Activated T-cell treated with anti-CD3 and anti-CD28 coated beads, Interleukin-2, amount 50 U/mL, for 72 hours (primary cell): ENCODE results near the gene DPPA3. TPM values are rescaled to one million over a fixed set of nuclear protein-coding genes. Genes with fewer than 3 reads are reported as not detected.
"Not testable (repeated sequence)": the region's sequence is repeated elsewhere in the genome, so short reads cannot be mapped to it uniquely, and the experiment has no call there.

Experiments
- ATAC-seq, 2 donors: fragments of 150-1000 bp; cut with Tn5 transposase; replicated peaks in 1 of 2; 2 replicates each; pipeline ENCODE4 v1.10.0; 2021; ENCODE audit warnings: moderate library complexity in 2 of 2, mild to moderate bottlenecking in 1 of 2
- DNase-seq, 2 donors: peaks; one replicate each; pipeline ENCODE4 v3.0.0; 2021 to 2022; ENCODE audit warnings: mixed read lengths in 1 of 2
- H3K27ac Mint-ChIP-seq: one replicate; pipeline ENCODE4 v1.8.0; 2022; ENCODE audit warnings: mild to moderate bottlenecking, moderate library complexity, mixed read lengths
- H3K27me3 Mint-ChIP-seq: one replicate; pipeline ENCODE4 v1.8.0; 2022; ENCODE audit warnings: low read depth, mixed read lengths
- H3K36me3 Mint-ChIP-seq, 2 donors: one replicate each; pipeline ENCODE4 v1.8.0; 2022; ENCODE audit warnings: mixed read lengths in 2 of 2, mild to moderate bottlenecking in 1 of 2; ENCODE audit not compliant: insufficient read depth in 2 of 2
- H3K4me1 Mint-ChIP-seq: one replicate; pipeline ENCODE4 v1.8.0; 2022; ENCODE audit warnings: low read depth, mixed read lengths
- H3K4me3 Mint-ChIP-seq, 2 donors: one replicate each; pipeline ENCODE4 v1.8.0; 2022; ENCODE audit warnings: mild to moderate bottlenecking in 2 of 2, mixed read lengths in 2 of 2, moderate library complexity in 2 of 2
- H3K9me3 Mint-ChIP-seq, 2 donors: one replicate each; pipeline ENCODE4 v1.8.0; 2022; ENCODE audit warnings: mixed read lengths in 2 of 2
- total RNA-seq, 2 donors: library from RNA; stranded (reverse); gene quantifications; one replicate each; pipeline ENCODE4 v1.2.3, GENCODE V29; 2022

The DPPA3 gene
- not detected for total RNA-seq

DNA sequence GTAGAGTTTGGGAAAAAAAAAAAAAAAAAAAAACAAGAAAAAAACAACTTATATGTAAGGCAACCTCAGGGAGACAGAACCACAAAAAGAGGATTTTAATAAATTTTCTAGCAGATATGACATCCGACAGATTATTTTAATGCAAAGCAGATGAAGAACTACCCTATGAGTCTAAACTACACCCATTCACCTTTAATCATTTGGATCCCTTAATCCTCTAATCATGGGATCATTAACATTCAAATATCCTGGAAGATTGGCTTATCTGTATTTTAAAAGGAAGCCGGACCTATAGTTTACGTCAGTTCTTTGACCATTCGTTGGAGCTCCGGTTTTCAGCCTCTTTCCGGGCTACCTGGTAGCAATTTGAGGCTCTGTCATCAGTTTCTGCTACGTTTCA lies at the start of gene DPPA3:
Gene DPPA3 (plus strand): TSS at position 301 of the 400 bp plus-strand sequence. CDS start 138 bp downstream, outside the sequence.
- Mint-ChIP-seq H3K36me3 (no peaks in the 10 kb centered on the region), H3K27me3 (no peaks in the 10 kb centered on the region), H3K9me3 (no peaks in the 10 kb centered on the region), H3K27ac (no peak within 1 kb of the TSS), H3K4me1 (no peaks in the 10 kb centered on the region), H3K4me3 (no peak within 1 kb of the TSS)
- ATAC-seq (no peak), DNase-seq (no peak)

DNA sequence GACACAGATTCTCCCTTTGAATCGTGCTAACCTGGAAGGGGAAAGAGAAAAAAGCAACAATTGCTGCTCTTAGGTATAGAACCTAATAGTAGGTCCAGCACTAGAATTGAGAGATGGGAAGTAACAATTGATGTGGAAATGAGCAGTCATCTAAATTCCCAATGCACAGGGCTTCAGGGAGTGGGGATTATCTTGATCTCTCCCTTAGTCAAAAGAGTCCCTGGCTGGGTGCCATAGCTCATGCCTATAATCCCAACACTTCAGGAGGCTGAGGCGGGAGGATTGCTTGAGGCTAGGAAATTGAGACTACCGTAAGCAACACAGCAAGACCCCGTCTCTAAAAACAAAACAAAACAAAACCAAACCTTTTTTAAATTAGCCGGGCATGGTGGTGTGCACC lies 49.5 kb upstream of the DPPA3 start:
- H3K4me1 Mint-ChIP-seq, result no peaks in the 10 kb centered on the region
- DNase-seq (no peak), ATAC-seq (no peak)
- H3K27me3 Mint-ChIP-seq, result no peaks in the 10 kb centered on the region
- no peaks in the 10 kb centered on the region for H3K9me3 Mint-ChIP-seq
- H3K36me3 Mint-ChIP-seq, result no peaks in the 10 kb centered on the region
- H3K27ac Mint-ChIP-seq, result no peak overlapping the region
- H3K4me3 Mint-ChIP-seq, result no peak overlapping the region

DNA sequence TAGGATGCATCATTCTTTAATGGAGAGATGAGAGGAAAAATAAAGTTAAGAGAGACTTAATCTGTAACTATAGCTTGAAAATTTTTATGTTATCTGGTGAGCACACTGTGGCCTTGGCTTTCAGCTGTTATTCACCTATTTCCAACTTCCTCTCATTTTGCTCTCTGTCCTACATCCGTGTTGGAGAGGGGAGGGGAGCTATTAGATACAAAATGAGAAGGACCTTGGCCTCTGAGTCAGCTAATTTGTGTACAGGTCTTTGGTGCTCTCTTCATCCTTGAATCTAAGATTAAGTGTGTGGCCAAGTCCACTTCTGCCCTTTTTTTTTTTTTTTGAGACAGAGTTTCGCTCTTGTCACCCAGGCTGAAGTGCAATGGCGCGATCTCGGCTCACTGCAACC lies 44.6 kb upstream of the DPPA3 start:
- ATAC-seq (no peak), DNase-seq (no peak)
- no peaks in the 10 kb centered on the region for H3K27me3 Mint-ChIP-seq
- no peaks in the 10 kb centered on the region for H3K36me3 Mint-ChIP-seq
- H3K4me3 Mint-ChIP-seq, result no peak overlapping the region
- no peaks in the 10 kb centered on the region for H3K4me1 Mint-ChIP-seq
- no peaks in the 10 kb centered on the region for H3K9me3 Mint-ChIP-seq
- no peak overlapping the region for H3K27ac Mint-ChIP-seq

DNA sequence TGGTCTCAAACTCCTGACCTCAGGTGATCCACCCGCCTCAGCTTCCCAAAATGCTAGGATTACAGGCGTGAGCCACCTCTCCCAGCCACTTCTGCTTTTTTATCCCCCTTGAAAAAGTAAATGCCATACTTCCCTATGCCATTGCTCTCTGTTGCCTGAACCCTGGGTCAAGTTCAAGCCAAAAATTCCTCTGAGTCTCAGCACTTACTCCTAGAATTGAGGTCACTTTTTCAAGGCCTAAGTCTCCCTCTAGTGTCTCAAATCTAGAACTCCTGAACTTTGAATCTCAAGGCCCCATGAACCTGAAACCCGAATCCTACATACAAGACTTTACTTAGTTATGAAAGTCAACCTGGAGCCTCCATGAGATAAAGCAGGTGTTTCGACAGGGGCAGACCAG lies 44.1 kb upstream of the DPPA3 start:
- no peaks in the 10 kb centered on the region for H3K36me3 Mint-ChIP-seq
- no peak for ATAC-seq
- H3K9me3 Mint-ChIP-seq, result no peaks in the 10 kb centered on the region

DNA sequence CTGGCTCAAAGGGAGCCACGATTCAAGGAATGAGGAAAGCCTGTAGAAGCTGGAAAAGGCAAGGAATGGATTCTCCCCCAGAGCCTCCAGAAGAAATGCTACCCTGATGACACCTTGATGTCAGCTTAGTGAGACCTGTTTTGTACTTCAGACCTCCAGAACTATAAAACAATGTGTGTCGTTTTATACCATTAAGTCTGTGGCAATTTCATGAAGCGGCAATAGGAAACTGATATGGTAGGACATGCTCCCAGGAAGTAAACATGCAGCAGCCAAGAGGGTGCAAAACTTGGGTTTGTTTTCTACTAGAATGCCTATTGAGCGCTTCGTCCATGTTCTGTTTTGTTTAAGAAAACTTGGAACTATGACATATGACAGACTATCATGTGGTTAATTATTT lies 43.1 kb upstream of the DPPA3 start:
- Mint-ChIP-seq H3K4me3 (no peak overlapping the region), H3K4me1 (no peaks in the 10 kb centered on the region), H3K9me3 (no peaks in the 10 kb centered on the region), H3K27ac (no peak overlapping the region), H3K36me3 (no peaks in the 10 kb centered on the region), H3K27me3 (no peaks in the 10 kb centered on the region)
- no peak for ATAC-seq
- no peak for DNase-seq

More for the DNA sequence above, 44.1 kb upstream of the DPPA3 start:
- DNase-seq, result no peak
- Mint-ChIP-seq H3K4me1 (no peaks in the 10 kb centered on the region), H3K27me3 (no peaks in the 10 kb centered on the region), H3K4me3 (no peak overlapping the region), H3K27ac (no peak overlapping the region)

DNA sequence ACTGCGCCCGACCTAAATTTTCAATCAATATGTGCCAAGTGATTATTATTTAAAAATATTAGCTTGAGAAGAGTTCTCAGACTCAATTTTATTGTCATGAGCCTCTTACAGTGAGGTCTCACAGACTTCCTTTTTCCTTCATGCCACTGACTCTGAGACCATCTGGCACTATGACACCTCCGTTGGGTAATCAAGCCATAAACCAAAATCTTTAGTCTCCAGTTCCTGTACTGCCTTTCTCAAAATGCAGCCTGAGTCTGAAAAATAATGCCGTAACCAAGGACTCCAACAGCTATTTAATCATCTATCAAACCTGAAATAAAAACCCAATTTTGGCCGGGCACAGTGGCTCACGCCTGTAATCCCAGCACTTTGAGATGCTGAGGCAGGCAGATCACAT lies 35.8 kb upstream of the DPPA3 start:
- H3K27ac Mint-ChIP-seq, H3K27me3 Mint-ChIP-seq, ATAC-seq, H3K36me3 Mint-ChIP-seq, DNase-seq, H3K4me3 Mint-ChIP-seq, H3K9me3 Mint-ChIP-seq: not testable (repeated sequence)
- H3K4me1 Mint-ChIP-seq, result peaks cover 11% of the 10 kb centered on the region

DNA sequence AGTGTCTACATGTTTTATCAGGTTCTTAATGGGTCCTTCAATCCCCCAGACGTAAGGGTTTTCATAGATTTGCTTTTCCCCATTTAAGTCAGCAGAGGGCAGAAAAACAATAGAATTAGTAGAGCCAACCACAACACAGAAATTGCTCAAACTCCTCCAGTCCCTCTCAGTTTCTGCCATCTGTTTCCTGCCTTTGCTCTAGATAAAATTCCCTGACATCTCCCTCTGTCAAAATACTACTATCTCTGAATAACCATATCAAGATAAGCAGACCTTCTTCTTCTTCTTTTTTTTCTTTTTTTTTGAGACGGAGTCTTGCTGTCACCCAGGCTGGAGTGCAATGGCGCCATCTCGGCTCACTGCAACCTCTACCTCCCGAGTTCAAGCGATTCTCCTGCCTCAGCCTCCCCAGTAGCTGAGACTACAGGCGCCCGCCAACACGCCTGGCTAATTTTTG lies 33.8 kb upstream of the DPPA3 start:
- H3K9me3 Mint-ChIP-seq, H3K27me3 Mint-ChIP-seq, H3K27ac Mint-ChIP-seq, H3K36me3 Mint-ChIP-seq, DNase-seq: not testable (repeated sequence)
- peak; percentile 72 to 76 for ATAC-seq
- Mint-ChIP-seq H3K4me3 (peak overlapping the region; percentile 48 to 78), H3K4me1 (peaks cover 11% of the 10 kb centered on the region)

DNA sequence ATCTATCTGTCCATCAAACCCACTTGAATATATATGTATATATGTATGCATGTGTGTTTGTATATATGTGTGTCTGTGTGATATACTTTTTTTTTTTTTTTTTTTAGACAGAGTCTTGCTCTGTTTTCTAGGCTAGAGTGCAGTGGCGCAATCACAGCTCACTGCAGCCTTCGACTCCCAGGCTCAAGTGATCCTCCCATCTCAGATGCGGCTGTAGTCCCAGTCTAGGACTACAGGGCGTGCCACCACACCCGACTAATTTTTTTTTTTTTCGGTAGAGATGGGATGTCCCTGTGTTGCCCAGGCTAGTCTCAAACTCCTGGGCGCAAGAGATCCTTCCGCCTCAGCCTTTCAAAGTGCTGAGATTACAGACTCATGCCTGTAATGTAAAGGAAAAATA lies 32.5 kb upstream of the DPPA3 start:
- H3K27ac Mint-ChIP-seq, result no peak overlapping the region
- DNase-seq, result no peak
- ATAC-seq, result no peak
- H3K4me3 Mint-ChIP-seq, result no peak overlapping the region
- no peaks in the 10 kb centered on the region for H3K9me3 Mint-ChIP-seq
- peaks cover 11% of the 10 kb centered on the region for H3K4me1 Mint-ChIP-seq
- no peaks in the 10 kb centered on the region for H3K27me3 Mint-ChIP-seq
- H3K36me3 Mint-ChIP-seq, result no peaks in the 10 kb centered on the region

DNA sequence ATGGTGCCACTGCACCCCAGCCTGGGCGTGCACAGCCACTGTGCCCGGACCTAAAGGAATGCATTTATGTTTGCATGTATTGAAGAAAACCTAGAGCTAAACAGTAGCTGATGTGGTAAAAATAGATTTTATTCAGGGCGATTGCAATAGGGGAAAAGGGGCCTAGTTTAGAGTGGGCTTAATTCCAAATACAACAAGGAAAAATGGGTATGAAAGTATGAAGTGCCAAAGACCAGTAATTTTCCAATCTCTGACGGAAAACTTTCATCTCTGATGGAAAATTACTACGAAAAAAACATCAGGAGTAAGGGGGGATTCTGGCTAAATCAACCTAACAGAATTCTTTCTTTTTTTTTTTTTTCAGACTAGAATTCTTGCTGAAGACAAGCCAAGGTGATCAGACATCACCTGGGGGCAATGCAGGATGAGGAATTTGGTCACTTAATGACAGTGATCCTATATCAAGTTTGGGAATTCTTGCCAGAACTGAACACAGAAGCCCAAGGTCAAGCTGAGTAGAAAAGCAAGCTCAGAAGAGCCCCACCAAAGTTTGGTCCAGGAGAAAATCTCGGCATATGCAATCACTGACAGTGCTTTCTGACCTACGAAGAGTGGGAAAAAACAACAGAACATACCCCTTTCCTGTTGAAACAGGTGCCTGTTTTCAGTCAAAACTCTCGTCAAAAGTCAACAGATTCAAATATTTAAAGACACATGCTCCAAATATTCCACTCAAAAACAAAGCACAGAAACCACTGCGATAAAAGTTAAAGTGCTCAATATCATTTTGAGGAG lies 31.8 kb upstream of the DPPA3 start:
- Mint-ChIP-seq H3K36me3 (no peaks in the 10 kb centered on the region), H3K9me3 (no peaks in the 10 kb centered on the region), H3K4me1 (peaks cover 11% of the 10 kb centered on the region), H3K4me3 (no peak overlapping the region), H3K27me3 (no peaks in the 10 kb centered on the region), H3K27ac (no peak overlapping the region)
- no peak for ATAC-seq
- no peak for DNase-seq

DNA sequence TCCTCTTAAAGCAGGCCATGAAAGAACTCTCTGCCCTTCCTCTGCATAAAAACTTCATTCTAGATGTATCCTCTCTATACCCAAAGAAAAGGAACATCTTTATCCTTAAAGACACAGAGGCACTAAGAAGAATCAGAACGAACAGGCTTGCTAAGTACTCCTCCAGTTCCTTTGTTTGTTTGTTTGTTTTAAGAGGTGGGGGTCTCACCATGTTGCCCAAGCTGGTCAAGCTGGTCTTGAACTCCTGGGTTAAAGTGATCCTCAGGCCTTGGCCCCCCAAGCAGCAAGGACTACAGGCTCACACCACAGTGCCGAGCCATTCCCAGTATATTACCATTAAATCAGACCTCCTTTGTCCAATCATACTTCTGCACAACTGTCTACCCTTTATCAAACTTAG lies 29.7 kb upstream of the DPPA3 start:
- Mint-ChIP-seq H3K27ac (no peak overlapping the region), H3K27me3 (no peaks in the 10 kb centered on the region), H3K4me3 (no peak overlapping the region)

DNA sequence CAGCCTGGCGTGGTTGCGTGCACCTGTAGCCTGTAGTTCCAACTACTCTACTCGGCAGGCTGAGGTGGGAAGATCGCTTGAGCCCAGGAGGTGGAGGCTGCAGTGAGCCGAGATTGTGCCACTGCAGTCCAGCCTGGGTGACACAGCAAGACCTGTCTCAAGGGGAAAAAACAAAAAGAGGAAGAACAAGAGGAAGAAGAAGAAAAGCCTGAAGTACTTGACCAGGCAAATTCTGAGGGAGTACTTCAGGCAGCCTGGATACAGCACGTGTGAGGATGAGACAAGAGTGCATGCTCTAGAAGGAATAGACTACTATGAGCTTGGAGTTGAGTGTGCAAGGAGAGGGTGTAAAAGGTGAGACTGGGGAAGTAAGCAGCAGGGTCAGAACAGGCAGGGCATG lies 17.4 kb upstream of the DPPA3 start:
- no peak overlapping the region for H3K4me3 Mint-ChIP-seq
- H3K9me3 Mint-ChIP-seq, result no peaks in the 10 kb centered on the region
- ATAC-seq (no peak), DNase-seq (no peak)
- H3K4me1 Mint-ChIP-seq, result no peaks in the 10 kb centered on the region
- H3K27ac Mint-ChIP-seq, result no peak overlapping the region
- no peaks in the 10 kb centered on the region for H3K36me3 Mint-ChIP-seq
- peaks cover 17% of the 10 kb centered on the region for H3K27me3 Mint-ChIP-seq

More for the DNA sequence above, 29.7 kb upstream of the DPPA3 start:
- Mint-ChIP-seq H3K4me1 (peaks cover 11% of the 10 kb centered on the region), H3K36me3 (no peaks in the 10 kb centered on the region), H3K9me3 (no peaks in the 10 kb centered on the region)
- ATAC-seq (no peak), DNase-seq (no peak)

DNA sequence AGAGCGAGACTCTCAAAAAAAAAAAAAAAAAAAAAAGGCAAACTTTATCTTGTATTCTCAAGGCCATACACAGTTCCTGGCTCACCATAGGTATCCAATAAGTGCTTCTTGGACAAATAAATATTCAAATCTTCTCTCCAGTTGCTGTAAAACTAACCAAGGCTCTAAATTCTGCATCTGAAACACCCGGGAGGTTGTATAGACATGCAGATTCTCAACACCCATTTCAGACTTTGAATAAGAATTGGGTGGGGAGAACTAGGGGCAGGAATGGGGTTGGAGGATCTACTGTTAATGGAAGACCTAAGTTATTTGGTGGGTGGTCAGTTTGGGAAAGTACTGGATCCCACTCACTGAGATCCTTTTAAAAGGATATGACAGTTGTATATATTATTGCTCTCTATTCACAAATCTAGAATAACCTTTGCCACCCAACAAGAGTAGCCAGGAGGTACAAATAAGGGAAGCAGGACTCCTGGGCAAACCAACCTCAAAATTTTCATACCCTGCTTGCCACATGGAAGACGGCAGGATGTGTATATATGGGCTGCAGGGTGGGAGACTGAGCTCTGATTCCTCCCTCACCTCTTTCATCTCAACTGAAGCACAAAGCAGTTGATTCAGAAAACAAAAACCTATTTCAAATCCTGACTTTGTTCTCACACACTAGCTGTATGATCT lies 16.5 kb upstream of the DPPA3 start:
- no peaks in the 10 kb centered on the region for H3K4me1 Mint-ChIP-seq
- ATAC-seq, result no peak
- H3K27ac Mint-ChIP-seq, result no peak overlapping the region
- H3K27me3 Mint-ChIP-seq, result peaks cover 17% of the 10 kb centered on the region
- DNase-seq, result no peak
- H3K9me3 Mint-ChIP-seq, result no peaks in the 10 kb centered on the region
- H3K36me3 Mint-ChIP-seq, result no peaks in the 10 kb centered on the region
- H3K4me3 Mint-ChIP-seq, result no peak overlapping the region

DNA sequence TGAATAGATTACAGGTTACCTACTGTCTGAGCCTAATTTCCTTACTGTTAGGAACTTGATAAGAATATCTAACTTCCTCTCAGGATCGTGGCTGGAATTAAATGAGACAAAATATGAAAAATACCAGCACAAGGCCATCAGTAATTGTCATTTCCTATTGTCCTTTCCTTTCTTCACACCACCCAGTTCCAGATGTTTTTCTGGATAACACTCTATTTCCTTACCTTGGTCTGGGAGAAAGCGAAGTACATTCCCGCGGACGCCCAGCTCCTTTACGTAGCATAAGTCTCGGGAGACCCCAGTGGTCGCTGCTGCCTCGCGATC lies 16.0 kb upstream of the DPPA3 start:
- H3K36me3 Mint-ChIP-seq, result no peaks in the 10 kb centered on the region
- DNase-seq, result no peak
- H3K9me3 Mint-ChIP-seq, result no peaks in the 10 kb centered on the region
- H3K4me1 Mint-ChIP-seq, result no peaks in the 10 kb centered on the region
- peaks cover 17% of the 10 kb centered on the region for H3K27me3 Mint-ChIP-seq
- ATAC-seq, result no peak
- H3K27ac Mint-ChIP-seq, result no peak overlapping the region
- H3K4me3 Mint-ChIP-seq, result peak overlapping the region in 1 of 2 donors; percentile 30
